ENCODE data around the gene PICK1.
A peak's percentile ranks its signal among the peaks of the same experiment; 100 is the strongest.

Gene PICK1

DNA sequence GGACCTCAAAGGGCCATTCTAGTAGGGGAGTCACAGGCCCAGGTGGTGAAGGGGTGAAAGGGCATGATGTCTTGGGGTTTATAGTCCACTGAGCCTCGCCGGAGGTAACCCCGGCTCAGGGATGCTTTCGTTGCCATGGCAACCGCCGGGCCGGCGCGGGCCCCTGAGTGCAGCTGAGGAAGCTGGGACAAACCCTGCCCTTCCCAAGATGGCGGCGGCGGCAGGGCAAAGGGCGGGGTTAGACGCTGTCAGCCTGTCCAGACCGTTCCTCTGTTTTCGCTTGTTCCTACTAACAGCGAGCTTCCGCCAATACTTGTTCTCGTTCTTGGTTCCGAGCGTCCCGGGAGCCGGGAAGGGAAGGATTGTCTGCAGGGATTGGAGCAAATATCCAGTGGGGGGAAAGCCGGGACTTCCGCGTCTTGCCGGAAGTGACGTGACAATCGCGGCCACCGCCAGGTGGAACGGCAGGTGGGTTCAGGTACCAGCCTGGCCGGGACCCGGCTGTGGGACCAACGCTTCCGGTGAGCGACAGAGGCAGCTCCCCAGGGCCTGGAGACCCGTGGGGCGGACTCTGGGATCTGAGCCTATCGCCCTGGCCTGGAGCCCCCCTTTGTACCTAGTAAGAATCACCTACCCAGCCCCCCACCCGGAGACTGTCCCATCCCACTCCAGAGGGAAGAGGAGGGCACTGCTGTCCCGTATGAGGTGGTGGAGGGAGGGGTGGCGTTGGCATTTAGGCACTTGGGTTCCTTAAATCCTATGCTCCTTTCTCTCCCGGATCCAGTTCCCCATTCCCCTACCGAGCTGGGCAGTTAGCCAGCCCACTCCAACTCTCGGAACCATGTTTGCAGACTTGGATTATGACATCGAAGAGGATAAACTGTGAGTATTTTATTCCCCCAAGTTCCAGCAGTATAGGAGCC lies at the start of gene PICK1 (continued):
- TF ChIP-seq ZBTB26 (tag by site-specific recombination; optimal IDR thresholded peaks at IDR 0.05) (peak; percentile 43), ZNF148 (tag by site-specific recombination; IDR thresholded peaks at IDR 0.05; ENCODE audit: borderline replicate concordance) (no peak), ZNF544 (tag by site-specific recombination; IDR thresholded peaks at IDR 0.05) (no peak), ZNF24 (tag by site-specific recombination; IDR thresholded peaks at IDR 0.05) (0 out of 2 replicates have a peak, but pooled peaks have one; percentile 39), ZNF23 (tag by site-specific recombination; IDR thresholded peaks at IDR 0.05; ENCODE audit: borderline replicate concordance) (no peak), ZNF621 (tag by site-specific recombination; IDR thresholded peaks at IDR 0.05) (no peak), ZNF140 (tag by site-specific recombination; IDR thresholded peaks at IDR 0.05) (no peak), ZNF776 (tag by site-specific recombination; IDR thresholded peaks at IDR 0.05; ENCODE audit: borderline replicate concordance) (no peak), ZNF571 (tag by site-specific recombination; IDR thresholded peaks at IDR 0.05) (no peak), KLF9 (tag by site-specific recombination; IDR thresholded peaks at IDR 0.05; ENCODE audit: low read depth) (no peak), ZNF114 (tag by site-specific recombination; IDR thresholded peaks at IDR 0.05) (no peak), ZNF37A (tag by site-specific recombination; IDR thresholded peaks at IDR 0.05) (no peak), TRIM28 (IDR thresholded peaks at IDR 0.05; ENCODE audit: borderline replicate concordance, low read length) (no peak), ZIC2 (tag by site-specific recombination; IDR thresholded peaks at IDR 0.05) (peak; percentile 12; the same call in 1 of the 2 replicates), ZNF639 (tag by site-specific recombination; IDR thresholded peaks at IDR 0.05) (peak; percentile 69; the same call in 1 of the 2 replicates), ZNF670 (tag by site-specific recombination; IDR thresholded peaks at IDR 0.05; ENCODE audit: low read depth) (no peak), ZBTB17 (tag by site-specific recombination; IDR thresholded peaks at IDR 0.05) (peak; percentile 81), ZNF48 (tag by site-specific recombination; IDR thresholded peaks at IDR 0.05) (no peak), ZSCAN16 (tag by site-specific recombination; IDR thresholded peaks at IDR 0.05) (no peak), BCL11A (tag by site-specific recombination; IDR thresholded peaks at IDR 0.05; ENCODE audit: low read depth) (no peak), ZNF354C (tag by site-specific recombination; IDR thresholded peaks at IDR 0.05; ENCODE audit: borderline replicate concordance, low read depth) (no peak), KLF8 (tag by site-specific recombination; IDR thresholded peaks at IDR 0.05) (peak; percentile 85; the same call in 1 of the 2 replicates), ZNF513 (tag by site-specific recombination; IDR thresholded peaks at IDR 0.05) (no peak), ZNF341 (tag by site-specific recombination; IDR thresholded peaks at IDR 0.05; ENCODE audit: low read depth) (peak; percentile 96)
- TF ChIP-seq, protein P1, sequence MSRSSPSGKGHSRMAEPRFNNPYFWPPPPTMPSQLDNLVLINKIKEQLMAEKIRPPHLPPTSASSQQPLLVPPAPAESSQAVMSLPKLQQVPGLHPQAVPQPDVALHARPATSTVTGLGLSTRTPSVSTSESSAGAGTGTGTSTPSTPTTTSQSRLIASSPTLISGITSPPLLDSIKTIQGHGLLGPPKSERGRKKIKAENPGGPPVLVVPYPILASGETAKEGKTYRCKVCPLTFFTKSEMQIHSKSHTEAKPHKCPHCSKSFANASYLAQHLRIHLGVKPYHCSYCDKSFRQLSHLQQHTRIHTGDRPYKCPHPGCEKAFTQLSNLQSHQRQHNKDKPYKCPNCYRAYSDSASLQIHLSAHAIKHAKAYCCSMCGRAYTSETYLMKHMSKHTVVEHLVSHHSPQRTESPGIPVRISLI (tag by site-specific recombination; IDR thresholded peaks at IDR 0.05): no peak
- TF ChIP-seq, protein P2, sequence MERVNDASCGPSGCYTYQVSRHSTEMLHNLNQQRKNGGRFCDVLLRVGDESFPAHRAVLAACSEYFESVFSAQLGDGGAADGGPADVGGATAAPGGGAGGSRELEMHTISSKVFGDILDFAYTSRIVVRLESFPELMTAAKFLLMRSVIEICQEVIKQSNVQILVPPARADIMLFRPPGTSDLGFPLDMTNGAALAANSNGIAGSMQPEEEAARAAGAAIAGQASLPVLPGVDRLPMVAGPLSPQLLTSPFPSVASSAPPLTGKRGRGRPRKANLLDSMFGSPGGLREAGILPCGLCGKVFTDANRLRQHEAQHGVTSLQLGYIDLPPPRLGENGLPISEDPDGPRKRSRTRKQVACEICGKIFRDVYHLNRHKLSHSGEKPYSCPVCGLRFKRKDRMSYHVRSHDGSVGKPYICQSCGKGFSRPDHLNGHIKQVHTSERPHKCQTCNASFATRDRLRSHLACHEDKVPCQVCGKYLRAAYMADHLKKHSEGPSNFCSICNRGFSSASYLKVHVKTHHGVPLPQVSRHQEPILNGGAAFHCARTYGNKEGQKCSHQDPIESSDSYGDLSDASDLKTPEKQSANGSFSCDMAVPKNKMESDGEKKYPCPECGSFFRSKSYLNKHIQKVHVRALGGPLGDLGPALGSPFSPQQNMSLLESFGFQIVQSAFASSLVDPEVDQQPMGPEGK (tag by site-specific recombination; IDR thresholded peaks at IDR 0.05): peak; percentile 69
